T-helper 17 cell (primary cell): ENCODE measurements around the gene FAM149A. TPM values are rescaled to one million over a fixed set of nuclear protein-coding genes. Genes with fewer than 3 reads are reported as not detected.

Source experiments
- ATAC-seq: fragments of 150-1000 bp; cut with Tn5 transposase; 2 replicates; pipeline ENCODE4 v1.10.0; 2021; ENCODE audit warnings: mild to moderate bottlenecking, moderate library complexity
- DNase-seq, 3 donors: peaks; one replicate each; pipeline versions ENCODE4 v3.0.0 to v3.0.0-alpha.2; 2020 to 2021
- H3K9me3 ChIP-seq: one replicate; pipeline ENCODE4 v1.7.0; 2013; ENCODE audit warnings: low read length, mild to moderate bottlenecking; ENCODE audit not compliant: control insufficient read depth, poor library complexity, severe bottlenecking
- H3K27ac Mint-ChIP-seq: one replicate; pipeline ENCODE4 v1.8.0; 2022; ENCODE audit warnings: mild to moderate bottlenecking, moderate library complexity, mixed read lengths
- H3K27me3 Mint-ChIP-seq: one replicate; pipeline ENCODE4 v1.8.0; 2022; ENCODE audit warnings: mixed read lengths
- H3K36me3 Mint-ChIP-seq: one replicate; pipeline ENCODE4 v1.8.0; 2022; ENCODE audit warnings: low read depth, mixed read lengths
- H3K4me1 Mint-ChIP-seq: one replicate; pipeline ENCODE4 v1.8.0; 2022; ENCODE audit warnings: mild to moderate bottlenecking, mixed read lengths
- H3K4me3 Mint-ChIP-seq: one replicate; pipeline ENCODE4 v1.8.0; 2022; ENCODE audit warnings: mild to moderate bottlenecking, moderate library complexity, mixed read lengths
- total RNA-seq, 4 donors: library from RNA in 2 of 4; stranded (reverse) in 2 of 4; gene quantifications; one replicate each; pipeline ENCODE4 v1.2.3 and lab custom pipeline; 2022 to 2026

FAM149A gene
- total RNA-seq, 2 donors from 2014 or later = 1.4 TPM; not detected in 1

DNA sequence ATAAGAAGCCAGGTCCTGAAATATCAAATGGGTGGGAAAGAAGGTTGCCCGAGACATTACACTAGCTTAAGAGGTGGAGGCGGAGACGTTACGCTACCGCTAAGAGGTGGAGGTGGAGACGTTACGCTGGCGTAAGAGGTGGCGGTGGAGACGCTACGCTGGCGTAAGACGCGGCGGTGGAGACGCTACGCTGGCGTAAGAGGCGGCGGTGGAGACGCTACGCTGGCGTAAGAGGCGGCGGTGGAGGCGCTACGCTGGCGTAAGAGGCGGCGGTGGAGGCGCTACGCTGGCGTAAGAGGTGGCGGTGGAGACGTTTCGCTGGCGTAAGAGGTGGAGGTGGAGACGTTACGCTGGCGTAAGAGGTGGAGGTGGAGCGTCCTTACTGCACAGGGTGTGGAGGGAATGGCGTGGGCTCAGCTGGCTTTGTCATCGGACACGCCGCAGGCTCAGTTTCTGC lies 99.6 kb downstream of the FAM149A start:
- no peaks in the 10 kb centered on the region for H3K9me3 ChIP-seq
- peak in 1 of 3 donors; percentile 53 for DNase-seq
- H3K27ac Mint-ChIP-seq = no peak overlapping the region
- H3K4me3 Mint-ChIP-seq = no peak overlapping the region
- no peaks in the 10 kb centered on the region for H3K27me3 Mint-ChIP-seq
- peak; percentile 30 for ATAC-seq
- peaks cover 16% of the 10 kb centered on the region for H3K4me1 Mint-ChIP-seq
- H3K36me3 Mint-ChIP-seq = no peaks in the 10 kb centered on the region

DNA sequence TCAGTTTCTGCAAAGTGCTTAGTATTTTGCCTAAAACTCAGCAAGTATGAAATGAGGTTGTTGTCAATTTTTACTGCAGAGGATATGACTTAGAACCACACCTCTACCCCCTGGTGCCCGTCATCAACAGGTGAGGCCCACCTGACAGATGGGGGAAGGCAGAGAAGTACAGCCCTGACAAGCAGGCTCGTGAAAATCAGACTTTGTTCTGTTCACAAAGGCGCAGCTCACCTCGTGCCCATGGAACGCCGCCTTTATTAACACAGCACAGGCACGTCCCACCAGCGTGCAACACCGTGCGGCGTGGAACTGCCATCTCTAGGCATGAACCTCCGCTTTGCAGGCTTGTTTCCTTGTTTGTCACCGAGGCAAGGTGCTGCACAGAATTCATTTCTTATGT lies 100.2 kb downstream of the FAM149A start:
- ATAC-seq = no peak
- Mint-ChIP-seq H3K27ac (no peak overlapping the region), H3K4me3 (no peak overlapping the region), H3K4me1 (peaks cover 16% of the 10 kb centered on the region), H3K27me3 (no peaks in the 10 kb centered on the region), H3K36me3 (peaks cover 2% of the 10 kb centered on the region)
- no peak for DNase-seq
- no peaks in the 10 kb centered on the region for H3K9me3 ChIP-seq

DNA sequence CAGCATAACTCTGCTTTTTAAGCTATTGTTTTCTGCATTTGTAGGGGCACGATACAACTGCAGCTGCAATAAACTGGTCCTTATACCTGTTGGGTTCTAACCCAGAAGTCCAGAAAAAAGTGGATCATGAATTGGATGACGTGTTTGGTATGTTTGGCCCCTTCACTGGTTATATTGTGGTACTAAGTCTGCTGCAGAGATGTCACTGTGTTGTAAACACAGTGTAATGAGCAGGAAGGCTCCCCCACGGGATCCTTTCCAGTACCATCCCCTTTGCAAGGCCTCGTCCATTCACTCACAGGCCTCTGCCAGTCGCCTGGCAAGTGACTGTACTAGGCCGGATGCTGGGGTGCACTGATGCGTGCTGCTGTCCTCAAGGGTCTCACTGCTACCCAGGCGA lies 100.7 kb downstream of the FAM149A start:
- no peaks in the 10 kb centered on the region for H3K27me3 Mint-ChIP-seq
- H3K9me3 ChIP-seq = no peaks in the 10 kb centered on the region
- peaks cover 2% of the 10 kb centered on the region for H3K36me3 Mint-ChIP-seq
- ATAC-seq (no peak), DNase-seq (no peak)
- peaks cover 16% of the 10 kb centered on the region for H3K4me1 Mint-ChIP-seq
- H3K27ac Mint-ChIP-seq = no peak overlapping the region
- no peak overlapping the region for H3K4me3 Mint-ChIP-seq

DNA sequence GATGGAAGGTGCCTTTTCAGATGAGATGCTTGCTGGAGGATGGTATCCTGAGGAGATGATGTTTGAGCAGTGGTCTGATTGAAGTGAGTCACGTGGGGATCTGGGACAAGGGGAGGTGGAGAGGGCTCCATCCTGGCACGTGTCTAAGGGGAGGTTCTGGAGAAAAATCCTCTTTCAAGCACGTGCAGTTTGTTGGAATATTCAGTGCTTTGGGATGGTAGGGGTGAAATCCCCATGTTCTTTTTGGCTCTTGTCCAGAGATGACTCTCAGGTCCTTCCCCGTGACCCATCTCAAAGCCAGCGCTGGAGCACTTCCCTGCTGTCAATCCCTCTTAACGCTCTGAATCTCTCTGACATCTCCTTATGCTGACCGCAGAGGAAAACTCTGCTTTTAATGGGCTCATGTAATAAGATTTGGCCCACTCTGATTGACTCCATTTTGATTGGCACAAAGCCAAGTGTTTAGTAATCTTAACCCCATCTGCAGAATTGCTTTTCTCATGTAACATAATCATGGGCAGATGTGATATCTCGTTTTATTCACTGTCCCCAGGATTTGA lies 112.0 kb downstream of the FAM149A start:
- ATAC-seq = no peak

DNA sequence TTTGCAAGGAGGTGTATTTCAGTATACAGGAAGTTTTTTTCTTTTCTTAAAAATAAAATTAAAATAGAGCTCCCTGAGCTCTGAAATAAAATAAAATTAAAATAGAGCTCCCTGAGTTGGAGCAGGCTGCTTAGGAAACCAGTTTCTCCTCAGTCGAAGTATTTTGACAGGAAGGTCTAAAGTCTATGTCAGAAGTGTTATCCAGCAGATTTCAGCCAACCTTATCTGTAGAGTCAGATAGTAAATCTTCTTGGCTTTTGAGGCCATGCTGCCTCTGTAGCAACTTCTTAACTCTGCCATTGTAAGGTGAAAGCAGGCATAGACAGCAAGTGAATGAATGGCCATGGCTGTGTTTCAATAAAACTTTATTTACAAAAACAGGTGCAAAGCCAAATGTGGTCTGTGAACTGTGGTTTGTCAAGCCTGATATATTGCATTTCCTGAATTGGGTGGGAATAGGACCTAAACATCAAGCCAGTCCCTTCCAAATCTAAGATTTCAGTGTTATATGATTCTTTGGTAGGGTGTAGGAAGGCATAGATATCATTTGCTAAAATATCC lies 113.3 kb downstream of the FAM149A start:
- Mint-ChIP-seq H3K4me3 (no peak overlapping the region), H3K27me3 (no peaks in the 10 kb centered on the region), H3K4me1 (no peaks in the 10 kb centered on the region), H3K36me3 (peaks cover 4% of the 10 kb centered on the region), H3K27ac (no peak overlapping the region)
- H3K9me3 ChIP-seq = no peaks in the 10 kb centered on the region
- no peak for ATAC-seq
- no peak for DNase-seq

More for the DNA sequence above, 112.0 kb downstream of the FAM149A start:
- H3K36me3 Mint-ChIP-seq = peaks cover 2% of the 10 kb centered on the region
- no peaks in the 10 kb centered on the region for H3K4me1 Mint-ChIP-seq
- no peak for DNase-seq
- H3K27ac Mint-ChIP-seq = no peak overlapping the region
- no peak overlapping the region for H3K4me3 Mint-ChIP-seq
- no peaks in the 10 kb centered on the region for H3K27me3 Mint-ChIP-seq
- no peaks in the 10 kb centered on the region for H3K9me3 ChIP-seq

DNA sequence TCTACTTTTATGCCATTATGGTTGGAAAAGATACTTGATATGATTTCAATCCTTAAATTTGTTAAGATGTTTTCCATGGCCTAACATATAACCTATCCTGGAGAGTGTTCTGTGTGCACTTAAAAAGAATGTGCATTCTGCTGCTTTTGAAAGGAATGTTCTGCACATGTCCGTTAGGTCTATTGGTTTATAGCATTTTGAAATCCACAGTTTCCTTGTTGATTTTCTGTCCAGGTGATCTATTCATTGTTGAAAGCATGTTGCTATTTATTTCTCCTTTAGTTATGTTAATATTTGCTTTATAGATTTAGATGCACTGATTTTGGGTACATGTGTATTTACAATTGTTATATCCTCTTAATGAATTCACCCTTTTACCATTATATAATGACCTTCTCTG lies 117.1 kb downstream of the FAM149A start:
- Mint-ChIP-seq H3K4me3 (no peak overlapping the region), H3K27me3 (no peaks in the 10 kb centered on the region), H3K27ac (no peak overlapping the region), H3K4me1 (no peaks in the 10 kb centered on the region), H3K36me3 (peaks cover 11% of the 10 kb centered on the region)
- ATAC-seq = no peak
- no peaks in the 10 kb centered on the region for H3K9me3 ChIP-seq
- DNase-seq = no peak

Other genes starting within 250 kb of the FAM149A start
- gene TLR3, start 35.5 kb upstream of the FAM149A start, total RNA-seq = 1 to 10 TPM in 1 of 2 donors, under 1 TPM in 1; 0.55 to 1.5 TPM
- gene CYP4V2, start 86.9 kb downstream of the FAM149A start, total RNA-seq = 10 to 100 TPM; 20.9 to 21.0 TPM
- 1 to 10 TPM in 1 of 2 donors, under 1 TPM in 1; 0.52 to 1.5 TPM for gene KLKB1, start 122.8 kb downstream of the FAM149A start, total RNA-seq
- not detected for gene F11, start 161.5 kb downstream of the FAM149A start, total RNA-seq